Stimulated activated CD4-positive, alpha-beta T cell treated with anti-CD3 and anti-CD28 coated beads, Interleukin-12 subunit alpha, Interleukin-12 subunit beta, amount 100 ng/mL, for 4 hours (primary cell): ENCODE measurements around the gene HOXA7.

Source experiments
- DNase-seq: peaks from one replicate; pipeline ENCODE4 v3.0.0-alpha.2; 2020

The HOXA7 gene

GRCh38 chr7:27182285-27182841, 25.9 kb upstream of the HOXA7 start:
- DNase-seq, result no peak

- no peak for DNase-seq
Measured at GRCh38 chr7:27181795-27182275, 25.4 kb upstream of the HOXA7 start.

DNA sequence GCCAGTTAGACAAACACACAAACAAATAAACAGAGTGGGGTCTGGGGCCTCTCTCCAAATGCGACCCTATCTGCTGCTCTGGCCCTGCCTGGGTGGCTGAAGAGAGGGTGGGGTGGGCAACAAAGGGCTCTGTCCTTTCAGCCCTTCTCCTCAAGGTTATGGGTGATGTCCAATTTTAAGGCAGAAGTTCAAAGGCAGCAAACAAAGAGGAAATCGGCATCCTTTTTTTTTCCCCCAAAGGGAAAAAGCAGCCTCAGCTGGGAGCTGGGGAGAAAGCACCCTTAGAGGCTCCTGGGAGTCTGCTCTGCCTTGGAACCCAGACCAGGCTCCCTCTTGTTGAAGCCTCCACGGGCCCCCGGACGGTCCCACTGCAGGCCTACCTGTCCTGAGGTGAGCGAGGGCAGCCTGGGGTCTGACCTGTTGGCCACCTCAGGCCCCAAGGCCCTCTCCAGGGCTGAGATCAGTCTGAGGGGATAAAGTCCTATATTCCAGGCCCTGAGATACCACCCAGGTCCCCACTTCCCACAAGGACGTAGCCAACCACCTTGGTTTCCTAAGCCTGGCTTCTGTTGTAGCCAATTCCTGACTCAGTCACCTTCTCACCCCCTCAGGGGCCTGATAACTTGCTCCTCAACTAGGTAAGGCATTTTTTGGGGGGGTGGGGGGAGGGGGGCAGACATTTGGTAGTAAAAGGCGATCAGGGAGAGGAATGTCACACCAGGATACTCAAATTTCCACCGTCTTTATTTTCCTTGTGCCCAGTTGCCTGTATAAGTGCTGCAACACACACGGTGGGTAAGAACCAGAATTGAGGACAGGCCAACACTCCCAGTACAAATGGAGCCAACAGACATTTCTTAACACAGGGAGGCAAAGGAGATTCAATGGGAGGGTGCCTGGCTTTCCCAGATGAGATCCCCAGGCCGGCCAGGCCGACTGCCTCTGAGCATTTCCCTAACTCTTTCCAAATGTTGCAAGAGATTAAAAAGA, 24.3 kb upstream of the HOXA7 start:
- no peak for DNase-seq

GRCh38 chr7:27179503-27180430, 23.3 kb upstream of the HOXA7 start:
- DNase-seq, result peak; percentile 65

- DNase-seq, result no peak
Measured at GRCh38 chr7:27179030-27179429, 22.6 kb upstream of the HOXA7 start.

- no peak for DNase-seq
Measured at GRCh38 chr7:27178366-27178765, 21.9 kb upstream of the HOXA7 start.

DNA sequence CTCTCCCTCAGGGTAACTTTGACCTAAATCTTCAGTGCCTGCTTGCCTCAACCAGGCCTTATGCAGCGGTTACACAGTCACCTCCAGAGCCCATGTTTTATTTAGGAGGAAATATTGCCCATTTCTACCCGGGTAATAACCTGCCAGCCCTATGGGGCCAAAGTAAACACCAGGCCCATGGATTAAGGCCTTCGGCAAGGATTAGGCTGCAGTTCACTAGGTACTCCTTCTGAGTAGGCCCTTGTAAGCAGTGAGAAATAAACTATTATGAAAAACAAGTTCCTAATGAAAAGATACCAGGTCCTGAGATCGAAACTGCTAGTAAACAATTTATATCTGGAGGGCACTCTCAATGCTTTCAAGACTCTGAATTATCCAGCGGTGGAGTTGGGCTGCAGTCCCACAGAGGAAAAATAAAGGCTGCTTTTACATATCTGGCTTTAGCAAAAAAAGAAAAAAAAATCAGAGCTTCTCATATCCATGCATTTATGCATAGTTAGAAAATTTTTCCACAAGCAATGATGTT, 21.4 kb upstream of the HOXA7 start:
- no peak for DNase-seq

- DNase-seq, result no peak
Measured at GRCh38 chr7:27176962-27177794, 20.7 kb upstream of the HOXA7 start.

- no peak for DNase-seq
Measured at GRCh38 chr7:27176524-27176845, 20.0 kb upstream of the HOXA7 start.

DNA sequence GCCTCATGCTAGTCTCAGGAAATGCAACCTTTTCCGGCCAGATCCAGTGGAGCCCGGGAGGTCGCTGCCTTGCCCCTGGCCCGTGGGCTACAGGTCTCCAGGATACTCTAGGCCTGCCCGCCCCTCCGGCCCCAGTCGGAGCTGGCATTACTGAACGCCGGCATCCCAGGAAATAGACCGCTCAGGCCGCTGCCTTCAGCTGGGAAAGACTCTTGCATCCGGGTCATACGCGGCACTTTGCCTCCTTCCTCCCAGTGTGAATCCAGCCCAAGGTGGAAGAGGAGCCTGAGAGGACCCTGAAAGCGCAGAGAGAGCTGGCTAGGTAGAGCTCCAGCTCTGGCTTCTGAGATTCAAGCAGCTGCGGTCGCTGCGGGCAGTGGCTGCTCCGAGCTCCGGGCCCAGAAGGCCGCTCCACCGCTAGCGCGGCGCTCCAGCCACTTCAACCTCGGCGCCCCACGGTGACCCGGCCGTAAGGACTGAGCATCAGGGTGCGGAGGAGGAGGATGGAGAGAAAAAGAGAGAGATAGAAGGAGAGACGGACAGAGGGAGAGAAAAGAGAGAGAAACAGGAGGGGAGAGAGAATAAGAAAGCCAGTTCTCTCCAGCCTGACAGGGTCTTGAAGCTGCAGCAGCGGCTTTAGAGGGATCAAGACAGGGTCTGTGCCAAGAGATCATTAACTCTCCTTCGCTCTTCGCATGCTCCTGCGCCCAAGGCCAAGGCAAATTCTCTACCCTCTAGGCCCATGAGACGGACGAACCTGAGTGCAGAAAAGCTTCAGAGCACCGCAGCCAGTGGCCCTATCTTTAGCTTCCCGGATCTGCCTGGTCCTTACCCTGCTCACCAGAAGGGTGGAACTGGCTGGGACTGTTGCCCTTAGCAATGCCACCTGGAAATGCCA, 19.4 kb upstream of the HOXA7 start:
- DNase-seq, result no peak

- DNase-seq, result no peak
Measured at GRCh38 chr7:27174874-27175625, 18.6 kb upstream of the HOXA7 start.

GRCh38 chr7:27173956-27174873, 17.7 kb upstream of the HOXA7 start, which contains the start of gene HOXA10:
HOXA10 (minus strand) TSS chr7:27174320; CDS start chr7:27174306, 14 bp downstream.
- no peak for DNase-seq

DNA sequence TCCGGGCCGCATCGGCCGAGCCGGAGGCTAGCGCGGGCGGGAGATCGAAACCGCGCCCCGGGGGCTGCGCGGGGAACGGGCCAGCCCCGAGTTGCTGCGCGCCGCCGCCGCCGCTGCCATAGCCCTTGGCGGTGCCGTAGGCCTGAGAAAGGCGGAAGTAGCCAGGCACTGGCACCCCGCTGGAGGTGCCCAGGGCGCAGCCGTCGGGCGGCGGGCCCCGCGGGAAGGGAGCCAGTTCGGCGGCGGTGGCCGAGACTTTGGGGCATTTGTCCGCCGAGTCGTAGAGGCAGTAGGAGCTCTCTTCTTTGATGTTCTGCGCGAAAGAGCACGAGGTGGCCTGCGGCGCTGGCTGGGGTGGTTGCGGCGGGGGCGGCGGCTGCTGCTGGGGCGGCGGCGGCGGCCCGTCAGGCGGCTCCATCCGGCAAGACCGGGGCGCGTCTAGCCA, 17.1 kb upstream of the HOXA7 start:
- DNase-seq, result no peak

DNA sequence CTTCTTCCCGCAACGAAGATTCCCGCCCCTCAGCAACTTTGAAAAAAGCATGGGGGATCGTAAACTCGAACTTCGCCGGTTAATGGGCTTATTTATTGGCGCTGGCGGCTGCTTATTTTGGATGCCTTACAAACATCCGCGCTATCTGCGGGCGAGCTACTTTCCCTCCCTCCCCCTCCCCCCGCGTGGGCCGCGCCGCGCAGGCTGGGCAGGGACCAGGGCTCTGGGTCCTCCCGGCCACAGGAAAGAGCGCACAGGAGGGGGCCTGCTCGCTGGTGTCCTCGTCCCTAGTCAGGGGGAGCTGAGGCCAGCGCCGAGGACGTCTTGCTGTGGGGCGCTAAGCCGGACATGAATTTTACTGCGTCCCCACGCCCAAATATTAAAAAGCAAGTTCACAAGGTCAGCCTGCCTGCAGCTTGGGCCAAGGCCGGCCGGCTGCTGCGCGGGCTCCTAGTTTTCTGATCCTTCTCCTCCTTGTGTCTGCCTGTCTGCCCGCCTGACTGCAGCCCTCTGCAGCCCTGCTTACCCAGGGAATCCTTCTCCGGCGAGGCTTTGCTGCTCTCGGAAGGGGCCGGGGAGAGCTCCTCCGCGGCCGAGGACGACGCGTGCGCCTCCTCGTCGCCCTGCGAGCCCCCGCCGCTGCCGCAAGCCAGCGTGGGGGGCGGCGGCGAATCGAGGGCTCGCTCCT, 16.5 kb upstream of the HOXA7 start:
- no peak for DNase-seq

- DNase-seq, result no peak
Measured at GRCh38 chr7:27172315-27172774, 15.9 kb upstream of the HOXA7 start.

DNA sequence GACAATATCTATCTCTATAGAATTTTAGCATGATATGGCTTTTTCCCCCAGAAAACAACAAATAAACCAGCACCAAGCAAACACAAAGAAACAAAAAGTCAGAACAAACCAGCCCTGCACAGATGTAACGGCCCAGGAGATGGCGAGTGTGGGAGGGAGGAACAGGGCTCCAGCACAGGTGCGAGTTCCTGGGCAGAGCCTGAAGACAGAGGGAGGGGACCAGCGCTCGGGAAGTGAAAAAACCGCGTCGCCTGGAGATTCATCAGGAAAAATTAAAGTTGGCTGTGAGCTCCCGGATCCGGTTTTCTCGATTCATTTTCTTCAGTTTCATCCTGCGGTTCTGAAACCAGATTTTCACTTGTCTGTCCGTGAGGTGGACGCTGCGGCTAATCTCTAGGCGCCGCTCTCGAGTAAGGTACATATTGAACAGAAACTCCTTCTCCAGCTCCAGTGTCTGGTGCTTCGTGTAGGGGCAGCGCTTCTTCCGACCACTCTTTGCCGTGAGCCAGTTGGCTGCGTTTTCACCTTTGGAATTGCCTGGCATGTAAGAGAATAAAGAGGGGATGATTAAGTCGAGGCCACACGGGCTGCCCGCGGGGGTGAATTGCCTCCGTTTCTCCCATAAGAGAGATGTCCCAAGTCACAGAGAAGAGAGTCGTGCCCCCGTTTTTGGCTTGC, 15.3 kb upstream of the HOXA7 start:
- DNase-seq, result no peak

GRCh38 chr7:27171325-27171636, 14.8 kb upstream of the HOXA7 start:
- DNase-seq, result no peak
